Effector CD8-positive, alpha-beta T cell (primary cell): Measurements from ENCODE around the gene MGST3.
A peak's percentile ranks its signal among the peaks of the same experiment; 100 is the strongest.
"Not testable (repeated sequence)": the region's sequence is repeated elsewhere in the genome, so short reads cannot be mapped to it uniquely, and the experiment has no call there.

ENCODE experiments used
- DNase-seq: peaks from one replicate; lab custom pipeline; 2025; lab: John Stamatoyannopoulos, UW
- total RNA-seq, 4 experiments: gene quantifications; one replicate each; lab custom pipeline; 2026; lab: John Stamatoyannopoulos, UW

The MGST3 gene
- 22.6 to 39.3 (median 36.4) reads per million in 4 experiments for total RNA-seq

- DNase-seq = peak; percentile 80
Observed at GRCh38 chr1:165630629-165631341, at the start of gene MGST3. Gene MGST3 (plus strand): TSS chr1:165631234. CDS start chr1:165649848, 18,614 bp downstream.

GRCh38 chr1:165581926-165582325 lies 49.1 kb upstream of the MGST3 start:
- DNase-seq = no peak

- no peak for DNase-seq
Observed at GRCh38 chr1:165586398-165586797, 44.6 kb upstream of the MGST3 start.

- not testable (repeated sequence) for DNase-seq
Observed at GRCh38 chr1:165591391-165591790, 39.6 kb upstream of the MGST3 start.

- DNase-seq = peak; percentile 66
Observed at GRCh38 chr1:165592945-165593823, 37.9 kb upstream of the MGST3 start.

- DNase-seq = no peak
Observed at GRCh38 chr1:165595246-165595938, 35.6 kb upstream of the MGST3 start.

- peak; percentile 82 for DNase-seq
Observed at GRCh38 chr1:165597883-165598675, 33.0 kb upstream of the MGST3 start.

- no peak for DNase-seq
Observed at GRCh38 chr1:165598676-165599059, 32.4 kb upstream of the MGST3 start.

- DNase-seq = no peak
Observed at GRCh38 chr1:165600793-165601192, 30.2 kb upstream of the MGST3 start.

- DNase-seq = no peak
Observed at GRCh38 chr1:165603810-165604209, 27.2 kb upstream of the MGST3 start.

- DNase-seq = no peak
Observed at GRCh38 chr1:165605246-165605645, 25.8 kb upstream of the MGST3 start.

- DNase-seq = not testable (repeated sequence)
Observed at GRCh38 chr1:165606676-165607075, 24.4 kb upstream of the MGST3 start.

GRCh38 chr1:165610866-165611265 lies 20.2 kb upstream of the MGST3 start:
- DNase-seq = no peak

- DNase-seq = no peak
Observed at GRCh38 chr1:165612062-165612461, 19.0 kb upstream of the MGST3 start.

- no peak for DNase-seq
Observed at GRCh38 chr1:165616054-165616612, 14.9 kb upstream of the MGST3 start.

- DNase-seq = no peak
Observed at GRCh38 chr1:165616987-165617546, 14.0 kb upstream of the MGST3 start.

GRCh38 chr1:165619647-165620151 lies 11.3 kb upstream of the MGST3 start:
- no peak for DNase-seq

GRCh38 chr1:165623624-165624023 lies 7.4 kb upstream of the MGST3 start:
- DNase-seq = no peak

- no peak for DNase-seq
Observed at GRCh38 chr1:165624441-165624840, 6.6 kb upstream of the MGST3 start.

GRCh38 chr1:165628147-165628822 lies 2.7 kb upstream of the MGST3 start:
- DNase-seq = no peak
